GM18909 (cell line): ENCODE results near the gene PRKAG3.

Experiments
- ATAC-seq: cut with Tn5 transposase; IDR thresholded peaks from one replicate; pipeline ENCODE4 v1.9.1; 2021; ENCODE audit warnings: mild to moderate bottlenecking; ENCODE audit not compliant: unreplicated experiment, poor library complexity

The PRKAG3 gene

GRCh38 chr2:218816561-218817011, 15.0 kb downstream of the PRKAG3 start:
- no peak for ATAC-seq

DNA sequence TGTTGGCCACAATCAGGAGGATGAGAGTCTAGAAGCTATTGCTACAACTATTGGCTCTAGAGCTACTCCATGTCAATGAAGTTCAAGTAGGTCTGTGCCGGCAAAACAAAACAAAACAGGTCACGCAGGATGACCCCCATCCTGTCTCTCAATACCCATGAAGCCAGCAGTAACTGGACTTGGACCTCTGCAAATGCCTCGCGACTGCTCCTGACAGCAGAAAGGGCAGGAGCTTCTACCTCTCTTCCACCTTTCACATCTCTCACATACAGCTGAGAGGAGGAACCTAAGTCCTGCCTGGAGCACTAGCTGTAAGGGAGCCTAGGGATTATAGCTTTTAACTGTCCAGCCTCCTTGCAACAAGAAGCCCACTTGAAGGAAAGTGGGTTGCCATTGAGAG, 16.0 kb downstream of the PRKAG3 start:
- ATAC-seq, result no peak

DNA sequence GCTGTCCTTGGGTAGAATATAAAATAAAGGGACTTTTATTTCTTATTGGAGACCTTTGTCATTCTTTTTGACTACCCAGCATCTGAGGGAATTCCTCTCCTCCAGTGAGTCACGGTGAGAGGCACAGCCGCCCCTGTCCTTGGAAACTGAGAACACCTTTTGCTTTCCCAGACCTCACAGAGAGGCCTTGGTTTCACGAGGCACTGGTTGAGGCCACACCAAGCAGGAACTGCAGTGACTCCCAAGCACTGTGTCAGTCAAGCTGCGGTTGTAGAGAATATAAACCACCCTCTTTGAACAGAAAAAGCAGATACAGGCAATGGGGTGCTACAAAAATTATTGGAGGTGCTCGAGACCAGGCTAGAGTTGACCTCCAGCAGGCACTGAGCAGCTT, 16.4 kb downstream of the PRKAG3 start:
- no peak for ATAC-seq

DNA sequence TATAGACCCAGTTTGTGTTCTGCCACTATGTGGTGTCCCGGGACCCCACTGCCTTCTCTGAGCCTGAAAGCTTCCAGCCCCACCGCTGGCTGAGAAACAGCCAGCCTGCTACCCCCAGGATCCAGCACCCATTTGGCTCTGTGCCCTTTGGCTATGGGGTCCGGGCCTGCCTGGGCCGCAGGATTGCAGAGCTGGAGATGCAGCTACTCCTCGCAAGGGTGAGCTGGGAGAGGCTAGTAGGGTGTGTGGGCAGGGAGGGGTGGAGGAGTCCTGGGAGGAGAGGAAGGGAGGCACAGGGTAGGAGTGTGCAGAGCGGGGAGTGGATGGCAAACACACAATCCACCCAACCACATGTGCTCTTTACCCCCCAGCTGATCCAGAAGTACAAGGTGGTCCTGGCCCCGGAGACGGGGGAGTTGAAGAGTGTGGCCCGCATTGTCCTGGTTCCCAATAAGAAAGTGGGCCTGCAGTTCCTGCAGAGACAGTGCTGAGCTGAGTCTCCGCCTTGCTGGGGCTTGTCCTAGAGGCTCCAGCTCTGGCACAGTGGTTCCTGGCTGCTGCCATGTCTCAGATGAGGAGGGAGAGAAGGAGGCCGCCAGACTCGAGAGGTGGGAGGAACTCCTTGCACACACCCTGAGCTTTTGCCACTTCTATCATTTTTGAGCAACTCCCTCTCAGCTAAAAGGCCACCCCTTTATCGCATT, 16.9 kb downstream of the PRKAG3 start:
- ATAC-seq, result no peak

- ATAC-seq, result no peak
Measured at GRCh38 chr2:218813771-218814460, 17.7 kb downstream of the PRKAG3 start.

DNA sequence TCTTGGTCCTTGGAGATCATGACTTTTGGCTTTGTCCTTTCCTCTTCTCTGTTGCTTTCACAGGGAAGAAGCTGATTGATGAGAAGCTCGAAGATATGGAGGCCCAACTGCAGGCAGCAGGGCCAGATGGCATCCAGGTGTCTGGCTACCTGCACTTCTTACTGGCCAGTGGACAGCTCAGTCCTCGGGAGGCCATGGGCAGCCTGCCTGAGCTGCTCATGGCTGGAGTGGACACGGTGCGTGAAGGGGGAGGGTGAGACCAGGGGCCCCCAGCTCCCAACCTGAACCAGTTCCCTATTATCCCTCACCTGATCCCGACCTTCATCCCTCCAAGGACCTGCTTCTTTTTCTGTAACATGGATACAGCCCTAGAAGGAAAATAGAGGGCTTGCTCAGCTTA, 18.7 kb downstream of the PRKAG3 start:
- ATAC-seq, result no peak

- no peak for ATAC-seq
Measured at GRCh38 chr2:218812096-218812815, 19.3 kb downstream of the PRKAG3 start.

DNA sequence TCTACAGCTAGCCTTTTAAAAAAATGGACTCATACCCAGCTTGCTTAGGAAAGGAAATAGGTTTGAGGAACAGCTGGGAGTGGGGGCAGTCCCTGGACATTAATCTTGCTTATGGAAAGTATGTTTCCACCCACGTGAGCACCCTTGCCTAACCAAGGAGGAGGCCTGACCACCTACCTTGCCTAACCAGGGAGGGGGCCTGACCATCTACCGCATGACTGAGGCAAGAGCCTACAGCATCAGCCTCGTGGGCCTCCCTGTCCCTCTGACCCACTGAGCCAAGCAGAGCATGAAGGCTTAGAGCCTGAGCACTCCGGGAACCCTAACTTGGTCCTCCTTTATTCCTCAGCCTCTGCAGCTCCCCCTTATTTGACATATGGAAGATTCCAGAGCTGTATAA, 20.2 kb downstream of the PRKAG3 start:
- no peak for ATAC-seq

DNA sequence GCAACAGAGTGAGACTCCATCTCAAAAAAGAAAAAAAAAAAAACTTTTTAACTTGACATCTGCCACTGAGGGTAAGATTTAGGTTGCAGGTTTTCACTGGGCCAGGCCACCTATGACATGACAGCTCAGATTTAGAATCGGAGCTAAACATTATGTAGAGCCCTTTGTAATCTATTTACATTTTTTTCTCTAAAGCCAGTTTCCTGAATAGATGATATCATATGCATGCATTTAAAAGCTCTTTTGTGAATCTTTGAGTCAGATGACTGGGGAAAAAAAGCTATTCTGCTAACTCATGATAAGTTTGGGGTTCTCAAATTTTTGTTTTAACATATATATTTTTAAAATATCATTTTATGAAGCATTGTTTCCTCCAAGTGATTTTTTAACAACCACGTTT, 21.3 kb downstream of the PRKAG3 start:
- no peak for ATAC-seq

DNA sequence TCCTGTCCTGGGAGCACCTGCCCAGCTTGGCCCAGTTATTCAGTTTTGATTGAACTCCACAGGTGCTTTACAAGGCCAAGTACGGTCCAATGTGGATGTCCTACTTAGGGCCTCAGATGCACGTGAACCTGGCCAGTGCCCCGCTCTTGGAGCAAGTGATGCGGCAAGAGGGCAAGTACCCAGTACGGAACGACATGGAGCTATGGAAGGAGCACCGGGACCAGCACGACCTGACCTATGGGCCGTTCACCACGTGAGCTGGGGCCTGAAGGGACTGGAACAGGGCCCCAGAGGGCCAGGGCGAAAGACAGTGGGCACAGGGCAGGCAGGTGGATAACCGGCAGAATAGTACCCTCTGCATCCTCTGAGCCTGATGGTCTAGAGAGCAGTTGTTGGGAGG, 22.1 kb downstream of the PRKAG3 start:
- no peak for ATAC-seq

GRCh38 chr2:218807626-218808025, 24.0 kb downstream of the PRKAG3 start:
- ATAC-seq, result no peak

DNA sequence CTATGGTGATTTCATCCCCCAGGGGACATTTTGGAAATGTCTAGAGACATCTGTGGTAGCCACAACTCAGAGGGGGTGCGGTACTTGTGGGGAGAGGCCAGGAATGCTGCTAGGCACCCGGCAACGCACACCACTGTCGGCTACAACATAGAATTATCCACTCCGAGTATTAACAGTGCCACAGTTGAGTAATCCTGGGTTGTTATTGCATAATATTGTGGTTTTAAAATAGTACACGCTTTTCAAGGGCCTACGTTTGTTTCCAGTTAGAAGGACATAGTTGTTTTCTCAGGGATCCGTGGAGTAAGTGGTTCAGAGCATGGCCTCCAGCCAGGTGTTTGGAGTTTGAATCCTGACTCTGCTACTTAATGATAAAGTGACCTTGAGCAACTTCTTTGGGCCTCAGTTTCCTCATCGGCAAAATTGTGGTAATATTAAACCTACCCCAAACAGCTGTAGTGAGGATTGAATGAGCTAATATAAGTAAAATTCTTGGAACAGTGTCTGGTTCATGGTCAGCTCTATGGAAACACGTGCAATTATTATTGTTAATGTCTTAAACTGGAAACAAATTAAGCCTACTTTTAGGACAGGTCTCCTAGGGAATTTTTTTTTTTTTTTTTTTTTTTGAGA, 25.1 kb downstream of the PRKAG3 start:
- ATAC-seq, result no peak

DNA sequence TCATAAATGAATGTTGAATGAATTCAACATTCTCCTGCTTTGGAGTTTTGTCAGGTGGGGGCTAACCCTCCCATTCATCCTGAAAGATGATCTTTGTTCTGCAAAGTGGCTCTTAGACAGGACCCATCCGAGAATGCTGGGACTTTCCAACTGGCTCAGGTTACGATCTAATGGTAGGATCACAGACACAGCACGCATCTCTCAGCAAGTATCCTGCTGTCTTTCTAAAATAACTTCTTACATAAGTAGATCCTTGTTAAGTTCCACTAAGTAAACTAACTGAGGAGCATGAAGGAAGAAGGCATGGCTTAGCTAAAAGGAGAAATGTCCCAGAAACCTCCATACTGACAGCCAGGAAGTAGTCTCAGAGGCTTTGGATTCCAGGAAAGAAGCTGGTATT, 26.0 kb downstream of the PRKAG3 start:
- no peak for ATAC-seq

GRCh38 chr2:218804817-218805216, 26.8 kb downstream of the PRKAG3 start:
- ATAC-seq, result no peak

- no peak for ATAC-seq
Measured at GRCh38 chr2:218802386-218802994, 29.1 kb downstream of the PRKAG3 start.

- no peak for ATAC-seq
Measured at GRCh38 chr2:218799990-218800389, 31.6 kb downstream of the PRKAG3 start.

DNA sequence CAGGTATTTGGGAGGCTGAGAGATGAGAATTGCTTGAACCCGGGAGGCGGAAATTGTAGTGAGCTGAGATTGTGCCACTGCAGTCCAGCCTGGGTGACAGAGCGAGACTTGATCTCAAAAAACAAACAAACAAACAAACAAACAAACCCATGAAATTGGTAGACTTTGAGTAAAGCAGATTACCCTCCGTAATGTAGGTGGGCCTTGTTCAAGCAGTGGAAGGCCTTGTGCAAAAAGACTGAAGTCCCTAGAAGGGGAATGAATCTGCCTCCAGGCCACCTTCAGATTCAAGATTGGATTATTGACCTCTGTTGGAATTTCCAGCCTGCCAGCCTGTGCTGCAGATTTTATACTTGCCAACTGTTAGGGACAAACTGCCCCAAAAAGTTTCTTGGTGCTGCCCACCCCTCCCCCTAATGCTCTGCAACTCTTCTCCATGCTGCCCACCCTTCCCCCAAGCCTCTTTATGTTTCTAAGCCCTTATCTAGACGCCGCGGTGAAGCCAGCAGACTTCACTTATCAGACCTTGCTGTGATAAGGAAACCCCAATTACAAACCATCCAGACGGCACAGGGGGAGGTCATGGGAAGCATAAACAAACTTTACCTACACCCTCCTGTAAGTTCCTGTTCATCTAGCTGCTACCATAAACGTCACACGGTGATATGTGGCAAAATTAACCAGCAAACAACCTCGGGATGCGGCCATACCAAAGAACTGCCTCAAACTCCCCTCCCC, 32.7 kb downstream of the PRKAG3 start:
- no peak for ATAC-seq

GRCh38 chr2:218796691-218797090, 34.9 kb downstream of the PRKAG3 start:
- ATAC-seq, result no peak

DNA sequence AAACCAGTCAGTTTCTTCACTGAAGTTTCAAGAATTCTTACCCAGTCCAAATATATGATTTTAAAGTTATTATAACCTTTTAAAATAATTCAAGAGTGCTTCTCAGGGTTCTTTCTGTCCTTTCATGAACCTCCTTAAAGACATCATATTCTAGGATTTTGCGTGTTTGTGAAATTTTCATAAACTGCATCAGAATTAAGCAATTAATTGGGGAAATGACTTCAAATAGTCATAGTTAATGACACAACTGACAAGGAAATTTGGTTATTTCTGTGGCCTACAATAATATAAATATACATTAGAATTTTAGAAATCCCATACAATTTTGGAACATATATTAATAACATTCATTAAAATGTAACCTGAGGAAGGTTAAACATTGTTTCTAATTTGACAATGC, 39.2 kb downstream of the PRKAG3 start:
- no peak for ATAC-seq
